B cell (primary cell): ENCODE measurements around the gene SMIM22. TPM values are rescaled to one million over a fixed set of nuclear protein-coding genes. Genes with fewer than 3 reads are reported as not detected.

Experiments
- ATAC-seq: fragments of 200-7000 bp; cut with Tn5 transposase; one replicate; pipeline ENCODE4 v1.10.0; 2021; ENCODE audit warnings: low read depth, mild to moderate bottlenecking, moderate number of reproducible peaks, moderate library complexity
- CTCF ChIA-PET: fragments of 350-600 bp; sonication (Branson Sonifier 250); formaldehyde crosslinking; loops from one replicate; lab custom pipeline; 2021; ENCODE audit warnings: antibody characterized with exemption, inconsistent platforms; lab: Charles Lee
- POLR2A ChIA-PET: fragments of 350-600 bp; sonication (Branson Sonifier 250); formaldehyde crosslinking; loops from one replicate; lab custom pipeline; 2021; ENCODE audit warnings: antibody characterized with exemption; lab: Charles Lee
- DNase-seq: peaks from one replicate; pipeline ENCODE4 v3.0.0; 2013
- H2AFZ ChIP-seq: 2 replicates; pipeline ENCODE4 v1.6.1; 2012; ENCODE audit warnings: mild to moderate bottlenecking, low read depth, low read length; ENCODE audit not compliant: insufficient read depth, poor library complexity, severe bottlenecking
- H3K27ac ChIP-seq, 2 donors: 1 replicate in 1 of 2; 2 replicates in 1 of 2; pipeline ENCODE4 v1.5.1; 2012 to 2013; ENCODE audit warnings: low read length in 2 of 2, mild to moderate bottlenecking in 2 of 2, moderate library complexity in 1 of 2
- H3K27me3 ChIP-seq, 4 experiments: fragments of 200-600 bp in 1 of 4; sonication (generic) in 1 of 4; replicated peaks in 1 of 4; 1 replicate in 2 of 4; 2 replicates in 2 of 4; pipeline versions ENCODE4 v1.6.1 to v1.7.0; 2013 to 2016; ENCODE audit warnings: low read length in 3 of 4, mild to moderate bottlenecking in 2 of 4, mixed read lengths in 1 of 4, moderate library complexity in 1 of 4; ENCODE audit not compliant: insufficient read depth in 4 of 4, control insufficient read depth in 3 of 4; ENCODE audit errors: control extremely low read depth in 1 of 4
- H3K36me3 ChIP-seq, 2 experiments: replicated peaks in 1 of 2; 1 replicate in 1 of 2; 2 replicates in 1 of 2; pipeline versions ENCODE4 v1.6.1 to v1.7.1; 2013; ENCODE audit warnings: low read length in 1 of 2; ENCODE audit not compliant: insufficient read depth in 2 of 2, control insufficient read depth in 1 of 2; ENCODE audit errors: control extremely low read depth in 1 of 2, extremely low read depth in 1 of 2
- H3K4me1 ChIP-seq, 2 donors: fragments of 200-600 bp in 1 of 2; sonication (generic) in 1 of 2; 1 replicate in 1 of 2; 2 replicates in 1 of 2; pipeline versions ENCODE4 v1.5.1 to v1.6.1; 2013 to 2017; ENCODE audit warnings: low read length in 2 of 2; ENCODE audit not compliant: control insufficient read depth in 2 of 2, insufficient read depth in 2 of 2
- H3K4me2 ChIP-seq: replicated peaks from 2 replicates; pipeline ENCODE3; 2012; ENCODE audit warnings: mild to moderate bottlenecking, low read depth, low read length; ENCODE audit not compliant: poor library complexity, severe bottlenecking
- H3K4me3 ChIP-seq, 5 experiments: fragments of 200-600 bp in 1 of 5; sonication (generic) in 1 of 5; 1 replicate in 3 of 5; 2 replicates in 2 of 5; pipeline versions ENCODE4 v1.5.1 to v1.7.0; 2011 to 2016; ENCODE audit warnings: low read length in 4 of 5, mild to moderate bottlenecking in 4 of 5, low read depth in 2 of 5, control low read depth in 1 of 5, moderate library complexity in 1 of 5; ENCODE audit not compliant: insufficient read depth in 1 of 5; ENCODE audit errors: control extremely low read depth in 1 of 5, extremely low read depth in 1 of 5
- H3K79me2 ChIP-seq: fragments of 200-600 bp; sonication (generic); one replicate; pipeline ENCODE4 v1.6.0; 2016; ENCODE audit warnings: low read length; ENCODE audit not compliant: control insufficient read depth, insufficient read depth
- H3K9ac ChIP-seq: fragments of 200-600 bp; sonication (generic); 2 replicates; pipeline ENCODE4 v1.6.1; 2017; ENCODE audit warnings: mild to moderate bottlenecking, low read length, moderate library complexity
- H3K9me3 ChIP-seq, 3 donors: one replicate each; pipeline versions ENCODE4 v1.6.1 to v1.7.1; 2013; ENCODE audit warnings: low read length in 2 of 3; ENCODE audit not compliant: control insufficient read depth in 2 of 3, insufficient read depth in 1 of 3; ENCODE audit errors: control extremely low read depth in 1 of 3
- H4K20me1 ChIP-seq: 2 replicates; pipeline ENCODE4 v1.6.0; 2012; ENCODE audit warnings: mild to moderate bottlenecking, low read length; ENCODE audit not compliant: insufficient read depth, control insufficient read depth, poor library complexity, severe bottlenecking
- H3K27ac Mint-ChIP-seq: one replicate; pipeline ENCODE4 v1.8.0; 2021; ENCODE audit warnings: mixed read lengths
- H3K27me3 Mint-ChIP-seq: one replicate; pipeline ENCODE4 v1.8.0; 2021; ENCODE audit warnings: mixed read lengths
- H3K4me1 Mint-ChIP-seq: one replicate; pipeline ENCODE4 v1.8.0; 2021; ENCODE audit warnings: mixed read lengths
- H3K4me3 Mint-ChIP-seq: one replicate; pipeline ENCODE4 v1.8.0; 2021; ENCODE audit warnings: mixed read lengths
- H3K9me3 Mint-ChIP-seq: one replicate; pipeline ENCODE4 v1.8.0; 2022; ENCODE audit warnings: mixed read lengths; ENCODE audit not compliant: insufficient read depth
- CTCF ChIP-seq: fragments of 200-600 bp; IDR thresholded peaks from one replicate; pipeline ENCODE4 v1.8.0; 2022; ENCODE audit warnings: antibody characterized with exemption, mild to moderate bottlenecking
- EZH2 ChIP-seq: IDR thresholded peaks from 2 replicates; pipeline ENCODE4 v1.6.1; 2012; ENCODE audit warnings: borderline replicate concordance, low read depth, mild to moderate bottlenecking, moderate library complexity, low read length; ENCODE audit not compliant: insufficient read depth, poor library complexity, severe bottlenecking
- WGBS: methylation state at CpG from one replicate; pipeline ENCODE4 v1.1.5; 2013; ENCODE audit warnings: missing lambda C conversion rate; ENCODE audit not compliant: insufficient coverage; 5-methylcytosine and 5-hydroxymethylcytosine counted together
- intact Hi-C: fragments of 100-400 bp; cut with micrococcal nuclease; formaldehyde crosslinking; loops from one replicate; pipeline ENCODE4 v1.10.0; 2022
- polyA plus RNA-seq: library from polyadenylated mRNA; depleted of rRNA; stranded (reverse); fragments of >200 nt; gene quantifications from 2 replicates; pipeline ENCODE4 v1.2.3, GENCODE V29; 2012
- total RNA-seq, 2 donors: library from RNA; stranded (reverse); fragments of 120-200 nt in 1 of 2; gene quantifications; 1 replicate in 1 of 2; 2 replicates in 1 of 2; pipeline versions ENCODE4 v1.2.3 to v1.2.4, GENCODE V29; 2013 to 2022

The SMIM22 gene
- total and polyA plus RNA-seq, 2 donors (not counting 1 experiment from before 2014, with no cell fraction given) = not detected

GRCh38 chr16:4768549-4769305 is 26.4 kb upstream of the SMIM22 start:
- Mint-ChIP-seq H3K4me3 (peak overlapping the region; percentile 98), H3K9me3 (no peaks in the 10 kb centered on the region), H3K27ac (peak overlapping the region; percentile 95), H3K4me1 (peaks cover 31% of the 10 kb centered on the region), H3K27me3 (no peaks in the 10 kb centered on the region)
- no peaks in the 10 kb centered on the region for H3K27me3 ChIP-seq
- H2AFZ ChIP-seq = peak overlapping the region; percentile 99
- ChIA-PET POLR2A (interaction anchor here (1.4 to 2.6 kb wide), 3 partner anchors 34 to 75 kb away, joined by 5 to 14 read pairs (median 7); partner anchors contain the start of genes ANKS3, DNAAF8, NUDT16L1 and ROGDI), CTCF (interaction anchor here (0.5 to 1.9 kb wide), 2 partner anchors 29 to 34 kb away, joined by 3 to 12 read pairs; partner anchors contain the start of genes ANKS3 and DNAAF8)
- peaks cover 15 to 33% of the 10 kb centered on the region in 2 donors for H3K4me1 ChIP-seq
- H3K9ac ChIP-seq = peak overlapping the region; percentile 79
- WGBS = 3% methylated on average over 42 of the region's 48 CpGs
- no peaks in the 10 kb centered on the region for H4K20me1 ChIP-seq
- DNase-seq (peak; percentile 87), ATAC-seq (peak; percentile 66)
- H3K79me2 ChIP-seq = peaks cover 22% of the 10 kb centered on the region
- H3K4me2 ChIP-seq = peak overlapping the region; percentile 91
- H3K9me3 ChIP-seq = no peaks in the 10 kb centered on the region
- H3K4me3 ChIP-seq = peak overlapping the region; percentile 63 to 87 (median 73)
- peaks cover 0 to 3% of the 10 kb centered on the region in 2 experiments for H3K36me3 ChIP-seq
- intact Hi-C loops = loop anchor here (1.0 kb wide), 2 partner anchors 75 to 263 kb away; partner anchors contain the start of gene NUDT16L1
- TF ChIP-seq EZH2 (no peak), CTCF (no peak)
- peak overlapping the region; percentile 50 to 70 for H3K27ac ChIP-seq

GRCh38 chr16:4769306-4769638 is 25.9 kb upstream of the SMIM22 start:
- Histone ChIP-seq H3K27me3 (no peaks in the 10 kb centered on the region), H3K79me2 (peaks cover 22% of the 10 kb centered on the region), H3K4me1 (peaks cover 15 to 33% of the 10 kb centered on the region in 2 donors), H3K36me3 (no peaks in the 10 kb centered on the region), H3K4me3 (peak overlapping the region in 3 of 5 experiments; percentile 64 to 87 (median 83)), H3K9ac (no peak overlapping the region), H3K4me2 (peak overlapping the region; percentile 91), H3K9me3 (no peaks in the 10 kb centered on the region), H2AFZ (peak overlapping the region; percentile 99), H3K27ac (peak overlapping the region; percentile 50 to 70), H4K20me1 (no peaks in the 10 kb centered on the region)
- DNase-seq (no peak), ATAC-seq (no peak)
- Mint-ChIP-seq H3K27me3 (no peaks in the 10 kb centered on the region), H3K9me3 (no peaks in the 10 kb centered on the region), H3K4me3 (peak overlapping the region; percentile 98), H3K27ac (peak overlapping the region; percentile 95), H3K4me1 (peaks cover 29% of the 10 kb centered on the region)
- WGBS = 79% methylated on average over 7 of the region's 7 CpGs
- intact Hi-C loops = no loop called here
- ChIA-PET CTCF (interaction anchor here (0.8 to 1.9 kb wide), 2 partner anchors 33 to 35 kb away, joined by 3 to 12 read pairs; partner anchors contain the start of genes ANKS3, DNAAF8 and ROGDI), POLR2A (interaction anchor here (1.4 to 2.6 kb wide), 3 partner anchors 34 to 76 kb away, joined by 5 to 14 read pairs (median 7); partner anchors contain the start of genes ANKS3, DNAAF8, NUDT16L1 and ROGDI)
- TF ChIP-seq EZH2 = no peak
- TF ChIP-seq CTCF = no peak
